Motor neuron (in vitro differentiated cells): ENCODE results near the gene ST8SIA6. TPM values are rescaled to one million over a fixed set of nuclear protein-coding genes. Genes with fewer than 3 reads are reported as not detected.

Experiments
- ATAC-seq, 8 experiments: fragments of 200-7000 bp; cut with Tn5 transposase; replicated peaks in 6 of 8; 2 replicates each; pipeline ENCODE4 v1.8.0; 2021; ENCODE audit warnings: mild to moderate bottlenecking in 8 of 8, moderate library complexity in 8 of 8
- H3K27ac ChIP-seq, 2 donors: fragments of 250-450 bp; sonication (Bioruptor Pico); 2 replicates each; pipeline ENCODE4 v1.9.0; 2021; ENCODE audit warnings: antibody characterized with exemption in 2 of 2, mild to moderate bottlenecking in 2 of 2, moderate library complexity in 1 of 2
- H3K4me1 ChIP-seq, 2 donors: fragments of 250-450 bp; sonication (Bioruptor Pico); replicated peaks in 1 of 2; 2 replicates each; pipeline ENCODE4 v1.6.1; 2021; ENCODE audit warnings: antibody characterized with exemption in 2 of 2, mild to moderate bottlenecking in 2 of 2, moderate library complexity in 1 of 2
- H3K4me3 ChIP-seq, 5 donors: fragments of 250-450 bp; sonication (Bioruptor Pico); 2 replicates each; pipeline ENCODE4 v1.9.0; 2021; ENCODE audit warnings: antibody characterized with exemption in 5 of 5, mild to moderate bottlenecking in 5 of 5, moderate library complexity in 4 of 5
- WGBS, 10 experiments: fragments of 450-650 bp; shearing (Covaris generic); methylation state at CpG; one replicate each; pipeline ENCODE4 v1.0.0; 2022; 5-methylcytosine and 5-hydroxymethylcytosine counted together
- in situ Hi-C, 9 experiments: fragments of 400-800 bp; cut with MboI; loops; one replicate each; pipeline ENCODE4 v1.15.0; 2021; ENCODE audit warnings: low sequenced_read_pairs in 9 of 9, low pct_unique_long_range_greater_than_20kb in 2 of 9; ENCODE audit not compliant: unreplicated experiment in 9 of 9
- total RNA-seq, 8 experiments: library from RNA; unstranded; fragments of 300-600 nt; gene quantifications; 2 replicates each; pipeline versions ENCODE4 v1.2.3 to v1.2.4, GENCODE V29; 2022

ST8SIA6 gene
- total RNA-seq, 8 experiments from 2014 or later: 0.14 to 4.5 (median 0.24) TPM; not detected in 1

DNA sequence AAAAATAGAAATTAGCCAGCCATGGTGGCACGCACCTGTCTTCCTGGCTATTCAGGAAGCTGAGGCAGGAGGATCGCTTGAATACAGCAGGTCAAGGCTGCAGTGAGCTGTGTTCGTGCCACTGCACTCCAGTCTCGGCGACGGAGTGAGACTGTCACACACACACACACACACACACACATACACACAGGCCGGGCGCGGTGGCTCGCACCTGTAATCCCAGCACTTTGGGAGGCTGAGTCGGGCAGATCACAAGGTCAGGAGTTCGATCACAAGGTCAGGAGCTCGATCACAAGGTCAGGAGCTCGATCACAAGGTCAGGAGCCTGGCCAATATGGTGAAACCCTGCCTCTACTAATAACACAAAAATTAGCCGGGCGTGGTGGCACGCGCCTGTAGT is 68.4 kb downstream of the ST8SIA6 start:
- ATAC-seq: no peak
- Histone ChIP-seq H3K4me3 (no peak overlapping the region), H3K4me1 (no peaks in the 10 kb centered on the region), H3K27ac (no peak overlapping the region)
- in situ Hi-C loops: no loop called here
- 91 to 100% (median 100%) methylated on average over 1 to 8 of the region's 18 CpGs; no CpG with 5 or more reads in 3 of the 10 experiments for WGBS, 10 experiments

DNA sequence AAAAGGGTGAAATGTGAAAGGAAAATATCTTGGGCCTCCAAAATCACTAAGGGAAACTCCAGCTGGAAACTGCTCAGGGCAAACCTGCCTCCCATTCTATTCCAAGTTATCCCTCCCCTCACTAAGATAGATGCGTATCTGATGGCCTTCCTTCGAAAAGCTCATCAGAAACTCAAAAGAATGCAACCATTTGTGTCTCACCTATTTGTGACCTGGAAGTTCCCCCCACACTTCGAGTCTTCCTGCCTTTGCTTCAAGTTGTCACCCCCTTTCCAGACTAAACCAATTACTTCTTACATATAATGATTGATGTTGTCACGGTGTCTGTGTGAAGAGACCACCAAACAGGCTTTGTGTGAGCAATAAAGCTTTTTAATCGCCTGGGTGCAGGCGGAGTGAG is 69.3 kb downstream of the ST8SIA6 start:
- no peak overlapping the region for H3K4me3 ChIP-seq
- in situ Hi-C loops: no loop called here
- no peak for ATAC-seq
- H3K4me1 ChIP-seq: no peaks in the 10 kb centered on the region
- 29 to 57% (median 50%) methylated on average over 1 to 6 of the region's 6 CpGs; no CpG with 5 or more reads in 2 of the 10 experiments for WGBS, 10 experiments
- H3K27ac ChIP-seq: no peak overlapping the region

DNA sequence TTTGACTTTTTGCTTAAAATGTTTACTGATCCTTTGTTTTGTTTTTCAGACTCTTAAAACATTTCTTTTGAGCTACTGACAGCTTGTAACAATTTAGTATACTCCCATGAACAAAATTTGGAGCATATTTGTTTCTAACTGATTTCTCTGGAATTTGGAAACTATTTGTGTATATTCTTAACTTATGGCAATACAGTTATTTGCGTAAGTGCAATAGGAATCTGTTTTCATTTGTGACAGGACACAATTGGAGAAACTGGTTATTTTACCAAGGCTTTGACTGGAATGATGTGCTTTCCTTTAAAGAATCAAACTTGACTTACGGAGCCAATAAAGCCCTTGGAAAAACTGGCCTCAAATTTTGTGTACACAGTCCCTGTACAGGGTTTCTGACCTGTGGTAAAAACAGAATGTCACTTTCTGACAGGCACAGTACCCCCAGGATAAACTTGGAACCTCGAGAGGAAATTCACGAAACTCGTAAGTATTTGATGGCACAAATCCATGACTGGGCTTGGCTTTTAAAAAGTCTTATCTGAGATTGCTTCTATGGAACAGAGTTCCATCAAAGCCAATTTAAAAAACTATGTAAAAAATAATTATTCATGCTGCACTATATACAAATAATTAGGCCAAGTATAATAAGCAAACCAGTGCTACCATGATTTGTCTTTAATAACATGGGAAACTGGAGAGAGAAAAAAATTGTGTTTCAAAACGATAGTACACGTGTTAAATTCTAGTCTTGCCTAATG is 70.4 kb downstream of the ST8SIA6 start:
- H3K27ac ChIP-seq: no peak overlapping the region
- no peak overlapping the region for H3K4me3 ChIP-seq
- no peak for ATAC-seq
- 34 to 100% (median 81%) methylated on average over 2 to 7 of the region's 7 CpGs for WGBS, 10 experiments
- in situ Hi-C loops: no loop called here
- H3K4me1 ChIP-seq: no peaks in the 10 kb centered on the region

DNA sequence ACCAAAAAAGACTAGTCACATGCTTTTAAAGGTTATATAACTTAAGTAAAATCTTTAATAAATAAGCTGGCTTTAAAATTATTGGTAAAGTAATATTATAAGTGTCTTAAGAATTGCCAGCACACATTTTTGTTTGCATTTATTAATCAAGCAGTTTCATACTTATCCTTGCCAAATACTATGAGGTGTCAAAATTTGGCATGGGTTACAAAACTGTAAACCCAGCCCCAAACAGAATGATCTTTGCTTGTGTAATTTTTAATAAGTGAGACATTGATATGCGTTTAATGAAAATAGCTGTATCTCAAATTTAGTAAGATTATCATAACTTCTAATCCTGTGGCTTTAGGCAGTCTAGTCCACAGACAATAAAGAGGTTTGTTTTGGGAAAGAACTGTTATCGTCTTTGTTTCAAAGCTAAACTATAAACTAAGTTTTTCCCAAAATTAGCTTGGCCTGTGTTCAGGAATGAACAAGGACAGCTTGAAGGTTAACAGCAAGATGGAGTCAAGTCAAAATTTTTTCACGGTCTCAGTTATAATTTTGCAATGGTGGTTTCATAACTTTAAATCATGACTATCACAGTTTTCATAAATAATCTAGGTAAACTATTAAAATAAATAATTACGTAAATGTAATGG is 72.8 kb downstream of the ST8SIA6 start:
- H3K4me1 ChIP-seq: no peaks in the 10 kb centered on the region
- in situ Hi-C loops: no loop called here
- H3K4me3 ChIP-seq: no peak overlapping the region
- no peak overlapping the region for H3K27ac ChIP-seq
- WGBS, 10 experiments: 41 to 100% (median 88%) methylated on average over 1 to 4 of the region's 4 CpGs
- no peak for ATAC-seq

DNA sequence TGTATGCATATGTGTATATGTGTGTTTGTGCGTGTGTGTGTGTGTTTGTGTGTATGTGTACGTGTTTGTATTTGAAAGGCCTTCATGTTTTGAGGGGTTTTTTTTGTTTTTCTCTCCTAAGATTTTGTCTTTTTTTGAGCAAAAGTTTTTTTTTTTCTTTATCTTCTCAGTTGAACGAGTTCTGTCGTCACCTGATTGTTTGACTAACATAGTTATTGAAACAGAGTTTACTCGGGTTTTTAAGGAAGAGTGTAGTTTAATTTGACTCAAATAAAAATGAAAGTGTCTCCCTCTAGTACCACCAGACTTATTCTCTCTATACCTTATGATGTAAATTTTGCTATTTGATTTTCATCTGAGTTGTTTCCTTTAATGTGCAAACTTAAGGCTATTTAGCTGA is 73.5 kb downstream of the ST8SIA6 start:
- Histone ChIP-seq H3K4me1 (no peaks in the 10 kb centered on the region), H3K27ac (no peak overlapping the region), H3K4me3 (no peak overlapping the region)
- in situ Hi-C loops: no loop called here
- no peak for ATAC-seq
- 43 to 77% (median 63%) methylated on average over 2 to 5 of the region's 5 CpGs for WGBS, 10 experiments

DNA sequence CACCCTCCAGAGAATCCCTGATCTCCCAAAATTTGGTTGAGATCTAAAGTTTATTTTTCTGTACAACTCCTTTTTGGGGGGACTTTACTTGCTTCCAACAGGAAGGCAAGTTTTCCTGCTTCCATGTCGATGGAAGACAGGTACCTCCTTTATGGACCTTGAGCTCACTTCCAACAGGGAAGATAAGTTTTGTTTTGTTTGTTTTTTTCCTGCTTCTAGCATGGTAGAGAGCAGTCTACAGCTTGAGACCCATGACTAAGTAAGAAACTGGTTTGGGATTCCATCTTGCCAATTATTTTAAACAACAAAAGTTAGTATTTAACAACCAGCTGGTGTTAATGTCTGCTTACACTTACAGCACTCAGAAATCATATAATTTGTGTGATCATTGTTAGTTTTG is 74.4 kb downstream of the ST8SIA6 start:
- H3K27ac ChIP-seq: no peak overlapping the region
- no peak overlapping the region for H3K4me3 ChIP-seq
- WGBS, 10 experiments: 0 to 100% (median 69%) methylated on average over 1 of the region's 1 CpG; no CpG with 5 or more reads in 1 of the 10 experiments
- no peaks in the 10 kb centered on the region for H3K4me1 ChIP-seq
- no peak for ATAC-seq
- in situ Hi-C loops: no loop called here

DNA sequence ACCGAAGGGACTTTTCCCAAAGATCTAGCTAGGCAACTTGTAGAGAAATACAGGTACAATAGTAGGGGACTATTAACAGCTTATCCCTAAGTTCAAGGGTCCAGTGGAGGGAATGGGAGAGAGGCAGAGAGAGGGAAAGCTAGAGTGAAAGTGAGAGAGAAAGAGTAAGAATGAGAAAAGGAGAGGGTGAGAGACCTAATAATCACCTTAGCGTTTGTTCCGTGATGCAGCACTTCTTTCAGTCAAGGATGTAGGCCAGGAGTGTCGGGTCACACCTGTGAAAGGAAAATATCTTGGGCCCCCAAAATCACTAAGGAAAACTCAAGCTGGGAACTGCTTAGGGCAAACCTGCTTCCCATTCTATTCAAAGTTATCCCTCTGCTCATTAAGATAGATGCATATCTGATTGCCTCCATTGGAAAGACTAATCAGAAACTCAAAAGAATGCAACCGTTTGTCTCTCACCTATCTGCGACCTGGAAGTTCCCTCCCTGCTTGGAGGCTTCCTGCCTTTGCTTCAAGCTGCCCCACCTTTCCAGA is 75.2 kb downstream of the ST8SIA6 start:
- 18 to 100% (median 77%) methylated on average over 1 to 6 of the region's 6 CpGs for WGBS, 10 experiments
- no peak overlapping the region for H3K4me3 ChIP-seq
- H3K27ac ChIP-seq: no peak overlapping the region
- ATAC-seq: no peak
- in situ Hi-C loops: no loop called here
- no peaks in the 10 kb centered on the region for H3K4me1 ChIP-seq

DNA sequence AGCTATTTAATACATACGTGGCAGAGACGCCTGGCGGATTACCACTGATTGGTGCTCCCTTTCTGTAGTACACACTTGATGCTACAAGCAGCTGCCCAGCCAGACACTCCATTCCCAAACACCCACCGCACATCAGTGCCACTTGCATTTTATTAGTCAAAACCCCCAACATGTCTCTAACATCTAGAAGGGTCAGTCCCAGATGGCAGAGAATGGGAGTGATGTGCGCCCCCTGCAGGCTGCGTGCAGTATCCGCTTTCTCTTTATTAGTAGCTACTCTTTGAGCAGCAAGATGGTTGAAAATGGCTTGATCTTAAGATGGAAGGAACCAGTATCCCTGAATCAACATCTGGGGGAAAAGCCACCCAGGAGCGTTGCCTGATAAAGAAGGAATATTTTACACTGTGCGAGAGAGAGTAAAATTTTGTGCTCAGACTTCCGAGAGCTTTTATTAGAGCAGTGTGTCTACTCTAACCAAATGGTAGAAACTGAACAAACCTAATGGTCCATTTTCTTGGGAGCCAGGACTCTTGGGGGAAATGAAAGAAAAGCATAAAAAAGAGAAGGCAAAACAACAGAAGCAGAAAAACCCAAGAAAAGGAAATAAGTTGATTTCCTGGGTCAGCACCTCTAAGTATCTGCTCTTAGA is 78.3 kb downstream of the ST8SIA6 start:
- Histone ChIP-seq H3K4me1 (no peaks in the 10 kb centered on the region), H3K27ac (no peak overlapping the region), H3K4me3 (no peak overlapping the region)
- WGBS, 10 experiments: 51 to 100% (median 84%) methylated on average over 1 to 10 of the region's 10 CpGs; no CpG with 5 or more reads in 1 of the 10 experiments
- ATAC-seq: peak in 1 of 8 experiments; percentile 32
- in situ Hi-C loops: no loop called here

DNA sequence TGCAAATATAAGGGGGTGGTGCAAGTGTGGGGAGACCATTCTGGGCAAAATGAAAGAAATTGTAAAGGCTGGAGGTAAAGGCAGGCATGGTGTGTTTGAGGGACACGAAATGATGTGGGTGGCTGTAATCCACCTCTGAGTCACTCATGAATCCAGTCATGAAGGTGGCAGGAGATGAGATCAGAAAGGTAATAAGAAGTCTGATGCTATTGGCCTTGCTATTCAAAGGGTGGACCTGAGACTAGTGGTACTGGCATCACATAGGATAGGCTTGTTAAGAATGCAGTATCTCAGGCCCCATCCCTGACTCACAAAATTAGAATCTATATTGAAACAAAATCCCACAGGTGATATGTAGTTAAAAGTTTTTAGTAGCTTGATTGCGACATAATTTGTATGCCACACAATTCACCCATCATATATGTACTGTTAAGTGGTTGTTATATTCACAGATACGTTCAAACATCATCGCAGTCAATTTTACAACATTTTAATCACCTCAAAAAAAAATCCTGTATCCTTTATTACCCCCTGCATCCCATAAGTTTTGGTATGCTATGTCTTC is 85.6 kb downstream of the ST8SIA6 start:
- in situ Hi-C loops: no loop called here
- Histone ChIP-seq H3K4me3 (no peak overlapping the region), H3K27ac (no peak overlapping the region), H3K4me1 (no peaks in the 10 kb centered on the region)
- no peak for ATAC-seq
- 60 to 98% (median 83%) methylated on average over 1 to 4 of the region's 4 CpGs for WGBS, 10 experiments

DNA sequence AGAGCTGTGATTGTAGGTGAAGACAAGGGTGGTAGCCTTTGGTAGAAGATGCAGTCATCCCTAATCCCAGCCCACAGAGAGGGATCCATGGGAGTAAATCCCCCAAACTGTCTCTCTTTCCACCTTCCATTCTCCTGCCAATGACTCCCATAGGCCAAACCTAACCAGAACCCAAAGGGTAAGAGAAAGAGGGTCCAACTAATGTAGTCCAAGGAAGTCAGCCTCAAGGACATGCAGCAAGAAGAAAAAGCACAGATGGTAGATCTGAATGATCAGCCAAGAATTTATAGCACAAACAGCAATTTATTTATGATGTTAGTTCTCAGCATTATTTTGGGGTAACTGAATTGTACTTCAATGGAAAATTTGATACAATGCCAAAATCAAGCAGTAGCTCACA is 87.7 kb downstream of the ST8SIA6 start:
- in situ Hi-C loops: no loop called here
- Histone ChIP-seq H3K27ac (no peak overlapping the region), H3K4me3 (no peak overlapping the region), H3K4me1 (no peaks in the 10 kb centered on the region)
- ATAC-seq: no peak

DNA sequence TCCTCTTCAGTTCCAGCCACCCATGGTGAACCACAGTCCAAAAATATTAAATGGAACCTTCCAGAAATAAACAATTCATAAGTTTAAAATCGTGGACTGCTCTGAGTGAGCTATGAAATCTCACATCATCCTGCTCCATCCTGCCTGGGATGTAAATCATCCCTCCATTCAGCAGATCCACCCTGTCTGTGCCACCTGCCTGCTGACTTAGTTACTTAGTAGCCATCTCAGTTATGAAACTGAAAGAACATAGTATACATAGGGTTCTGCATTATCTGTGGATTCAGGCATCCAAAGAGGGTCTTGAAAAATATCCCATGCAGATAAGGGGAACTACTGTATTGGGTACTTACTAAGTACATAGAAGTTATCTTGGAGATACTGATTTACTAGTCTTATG is 89.0 kb downstream of the ST8SIA6 start:
- in situ Hi-C loops: no loop called here

DNA sequence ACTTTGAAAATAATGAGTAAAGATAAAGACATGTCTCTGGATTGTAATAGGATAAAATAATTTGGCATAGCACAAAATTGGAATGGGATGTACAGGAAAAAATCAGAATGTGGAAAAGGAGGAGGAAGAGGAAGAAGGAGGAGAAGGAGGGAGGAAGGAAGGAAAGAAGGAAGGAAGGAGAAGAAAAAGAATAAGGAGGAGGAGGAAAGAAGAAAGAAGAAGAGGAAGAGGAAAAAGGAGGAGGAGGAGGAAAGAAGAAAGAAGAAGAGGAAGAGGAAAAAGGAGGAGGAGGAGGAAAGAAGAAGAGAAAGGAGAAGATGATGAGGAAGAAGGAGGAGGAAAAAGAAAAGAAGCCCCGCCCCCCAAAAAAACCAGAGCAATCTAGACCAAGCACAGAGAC is 95.9 kb downstream of the ST8SIA6 start:
- no peak overlapping the region for H3K27ac ChIP-seq
- no peak overlapping the region for H3K4me3 ChIP-seq
- in situ Hi-C loops: no loop called here
- WGBS, 10 experiments: 1 to 86% (median 75%) methylated on average over 1 of the region's 1 CpG; no CpG with 5 or more reads in 1 of the 10 experiments
- ATAC-seq: no peak
- no peaks in the 10 kb centered on the region for H3K4me1 ChIP-seq

More for the DNA sequence above, 89.0 kb downstream of the ST8SIA6 start:
- Histone ChIP-seq H3K27ac (no peak overlapping the region), H3K4me3 (no peak overlapping the region), H3K4me1 (no peaks in the 10 kb centered on the region)
- WGBS, 10 experiments: 0 to 100% (median 29%) methylated on average over 1 of the region's 1 CpG; no CpG with 5 or more reads in 5 of the 10 experiments
- no peak for ATAC-seq

DNA sequence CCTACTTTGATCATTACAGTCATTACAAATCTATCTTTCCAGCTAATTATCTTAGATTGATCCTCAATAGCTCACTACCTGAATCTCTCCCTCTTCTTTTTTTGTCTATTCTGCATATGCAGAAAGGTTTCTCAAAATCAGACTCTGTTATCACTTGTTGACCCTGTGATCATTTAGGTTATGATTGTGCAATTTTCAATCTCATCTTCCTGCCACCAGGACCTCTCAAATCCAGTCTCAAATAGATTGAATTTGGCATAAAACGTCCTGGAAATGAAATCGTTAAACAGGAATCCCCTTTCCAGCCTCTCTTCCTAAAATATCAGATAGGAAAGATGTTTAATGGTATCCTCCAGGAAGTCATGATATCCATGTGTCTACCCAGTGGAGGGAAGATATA is 96.6 kb downstream of the ST8SIA6 start:
- in situ Hi-C loops: no loop called here
- WGBS, 10 experiments: 0 to 77% (median 43%) methylated on average over 1 to 2 of the region's 2 CpGs; no CpG with 5 or more reads in 1 of the 10 experiments
- no peak for ATAC-seq
- H3K27ac ChIP-seq: no peak overlapping the region
- H3K4me3 ChIP-seq: no peak overlapping the region
- H3K4me1 ChIP-seq: no peaks in the 10 kb centered on the region
